GM03348 (cell line): Measurements from ENCODE around the gene CBX7.

ENCODE experiments used
- DNase-seq: peaks from one replicate; pipeline ENCODE4 v3.0.0; 2012; ENCODE audit warnings: low spot score

The CBX7 gene

GRCh38 chr22:39091126-39092081, 61.1 kb downstream of the CBX7 start:
- no peak for DNase-seq

GRCh38 chr22:39090426-39091064, 61.9 kb downstream of the CBX7 start:
- DNase-seq, result no peak

GRCh38 chr22:39089928-39090327, 62.6 kb downstream of the CBX7 start:
- DNase-seq, result no peak

GRCh38 chr22:39088685-39089032, 63.8 kb downstream of the CBX7 start:
- no peak for DNase-seq

- no peak for DNase-seq
These were observed 64.4 kb downstream of the CBX7 start for GRCh38 chr22:39087881-39088684.

GRCh38 chr22:39087098-39087497, 65.4 kb downstream of the CBX7 start:
- DNase-seq, result no peak

GRCh38 chr22:39084666-39085065, 67.8 kb downstream of the CBX7 start:
- DNase-seq, result no peak

GRCh38 chr22:39083212-39084165, 69.0 kb downstream of the CBX7 start:
- no peak for DNase-seq

GRCh38 chr22:39081598-39081997, 70.9 kb downstream of the CBX7 start:
- DNase-seq, result no peak

GRCh38 chr22:39081016-39081415, 71.5 kb downstream of the CBX7 start:
- no peak for DNase-seq
